OCI-M2 (cell line): ENCODE results near the gene KLRG1.

Experiments
- DNase-seq: peaks from one replicate; lab custom pipeline; 2025; ENCODE audit not compliant: unreplicated experiment; lab: John Stamatoyannopoulos, UW

Gene KLRG1

GRCh38 chr12:8989413-8989812 lies at the start of gene KLRG1:
Gene KLRG1 (plus strand): TSS chr12:8989546. CDS start chr12:8989636, 90 bp downstream.
- DNase-seq = no peak

DNA sequence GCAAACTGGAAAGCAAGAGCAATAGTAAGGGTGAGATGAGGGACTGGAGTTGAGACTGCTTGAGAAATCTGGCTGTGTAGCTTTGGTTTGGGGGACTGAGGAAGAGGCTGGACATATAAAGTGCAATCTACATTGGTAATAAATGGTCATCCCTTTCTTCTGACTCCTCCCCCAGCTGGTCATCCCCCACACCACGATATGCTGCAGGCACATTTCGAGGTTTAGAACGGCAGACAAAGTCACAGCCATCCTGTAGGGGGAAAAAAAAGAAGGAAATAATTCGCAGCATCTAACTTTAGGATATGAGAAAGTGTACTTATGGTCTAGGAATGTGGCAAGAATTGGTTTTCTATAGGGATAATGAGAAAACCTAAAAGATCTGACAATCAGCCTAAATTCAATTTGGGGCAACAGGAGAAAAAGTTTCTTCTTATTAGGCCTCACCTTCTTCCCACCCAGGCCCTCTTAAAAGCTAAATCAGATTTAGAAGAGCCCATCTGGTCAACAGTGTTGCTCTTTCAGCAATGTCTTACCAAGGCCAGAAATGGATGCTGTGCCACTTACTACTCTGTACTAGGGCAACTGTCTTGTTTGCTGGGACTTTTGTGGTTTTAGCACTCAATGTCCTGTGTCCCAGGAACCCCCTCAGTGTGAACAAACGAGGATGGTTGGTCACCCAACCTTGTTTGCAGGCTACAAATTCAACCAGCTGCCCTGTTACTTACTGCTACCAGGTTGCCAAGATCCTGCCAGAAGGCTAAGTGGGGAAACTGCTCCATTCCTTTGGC lies 47.5 kb upstream of the KLRG1 start:
- no peak for DNase-seq

GRCh38 chr12:8943565-8944186 lies 45.7 kb upstream of the KLRG1 start:
- no peak for DNase-seq

DNA sequence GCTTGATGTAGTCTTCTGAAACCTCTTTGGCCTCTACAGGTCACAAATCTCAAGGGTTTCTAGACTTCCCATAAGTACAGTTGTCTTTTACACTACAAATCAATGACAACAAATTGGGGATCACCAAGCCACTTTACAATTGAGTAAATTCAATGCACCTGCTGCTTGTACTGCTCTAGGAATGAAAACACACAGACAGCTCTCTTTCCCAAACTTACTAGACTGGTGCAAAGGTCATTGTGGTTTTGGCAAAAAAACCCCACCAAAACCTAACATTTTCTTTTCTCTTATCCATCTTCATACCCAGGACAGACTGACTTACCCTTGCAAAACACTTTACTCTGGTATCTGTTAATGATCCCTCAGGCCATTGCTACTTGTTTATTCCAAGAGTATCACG lies 42.6 kb upstream of the KLRG1 start:
- no peak for DNase-seq

DNA sequence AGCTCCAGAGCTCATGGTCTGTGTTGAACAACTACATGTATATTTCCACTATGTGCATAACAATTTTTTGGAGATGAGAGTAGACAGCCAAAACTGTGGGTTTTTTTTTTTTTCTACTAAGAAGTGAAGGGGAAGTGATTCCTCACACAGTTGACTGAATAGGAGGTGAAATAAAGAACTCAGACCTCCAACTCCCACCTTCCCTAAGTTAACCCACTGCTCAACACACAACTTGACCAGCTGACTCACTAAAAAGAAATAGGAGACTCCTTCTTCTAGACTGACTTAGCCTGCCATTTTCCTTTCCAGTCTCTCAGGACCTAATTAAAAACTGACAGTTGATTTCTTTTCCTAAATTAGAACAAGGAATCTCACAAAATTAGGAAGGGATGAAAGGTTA lies 41.6 kb upstream of the KLRG1 start:
- no peak for DNase-seq

GRCh38 chr12:8948701-8949341 lies 40.5 kb upstream of the KLRG1 start:
- peak; percentile 41 for DNase-seq

- DNase-seq = peak; percentile 97
Measured at GRCh38 chr12:8949342-8950220, 39.8 kb upstream of the KLRG1 start, which contains the start of gene M6PR. Gene M6PR (minus strand): TSS chr12:8949645. CDS start chr12:8946404, 3,241 bp downstream.

GRCh38 chr12:8950221-8950527 lies 39.2 kb upstream of the KLRG1 start:
- DNase-seq = no peak

DNA sequence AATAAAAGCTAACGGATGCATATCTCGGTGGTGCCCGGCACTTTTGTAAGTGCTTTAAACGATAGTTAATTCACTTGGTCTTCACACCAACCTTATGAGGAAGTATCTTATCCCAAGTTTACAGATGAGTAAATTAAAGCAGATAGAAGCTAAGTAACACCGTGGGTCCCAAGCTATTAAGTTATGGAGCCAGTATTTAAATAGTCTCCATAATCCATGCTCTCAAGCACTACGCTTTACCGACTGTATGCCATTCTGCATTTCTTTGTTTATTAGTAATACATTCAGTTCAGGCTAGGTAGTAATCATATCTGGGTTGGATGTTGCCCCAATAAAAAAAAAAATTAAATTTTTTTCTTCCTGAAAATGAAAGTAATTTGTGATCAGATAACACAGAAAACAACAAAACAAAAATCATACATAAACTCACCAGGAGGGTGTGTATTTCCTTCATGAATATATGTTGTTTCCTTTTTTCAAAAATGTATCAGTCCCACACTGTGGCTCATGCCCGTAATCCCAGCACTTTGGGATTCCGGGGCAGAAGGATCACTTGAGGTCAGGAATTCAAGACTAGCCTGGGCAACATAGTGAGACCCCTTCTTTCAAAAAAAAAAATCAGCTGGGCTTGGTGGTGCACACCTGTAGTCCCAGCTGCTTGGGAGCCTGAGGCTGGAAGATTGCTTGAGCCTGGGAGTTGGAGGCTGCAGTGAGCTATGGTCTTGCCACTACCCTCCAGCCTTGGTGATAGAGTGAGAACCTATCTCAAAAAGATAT lies 38.5 kb upstream of the KLRG1 start:
- no peak for DNase-seq

GRCh38 chr12:8951744-8952143 lies 37.6 kb upstream of the KLRG1 start:
- DNase-seq = no peak

GRCh38 chr12:8953773-8954402 lies 35.5 kb upstream of the KLRG1 start:
- no peak for DNase-seq

DNA sequence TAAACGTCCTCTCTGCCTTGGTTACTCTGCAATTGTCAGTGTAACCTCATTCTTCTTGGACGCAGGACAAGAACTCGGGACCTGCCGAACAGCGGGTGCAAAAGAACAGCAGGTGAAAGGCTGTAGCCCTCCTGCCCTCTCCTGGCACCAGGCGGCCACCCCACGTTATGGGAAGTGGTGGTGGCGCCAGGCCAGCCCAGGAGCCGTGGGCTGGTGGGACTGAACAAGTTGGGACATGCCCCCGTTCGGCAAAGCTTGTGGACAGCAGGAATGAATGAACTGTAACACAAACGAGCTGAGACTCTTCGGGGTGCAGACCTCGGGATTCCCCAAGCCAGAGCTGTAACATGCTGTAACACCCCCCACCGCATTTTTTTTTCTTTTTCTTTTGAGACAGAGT lies 33.3 kb upstream of the KLRG1 start:
- DNase-seq = no peak

DNA sequence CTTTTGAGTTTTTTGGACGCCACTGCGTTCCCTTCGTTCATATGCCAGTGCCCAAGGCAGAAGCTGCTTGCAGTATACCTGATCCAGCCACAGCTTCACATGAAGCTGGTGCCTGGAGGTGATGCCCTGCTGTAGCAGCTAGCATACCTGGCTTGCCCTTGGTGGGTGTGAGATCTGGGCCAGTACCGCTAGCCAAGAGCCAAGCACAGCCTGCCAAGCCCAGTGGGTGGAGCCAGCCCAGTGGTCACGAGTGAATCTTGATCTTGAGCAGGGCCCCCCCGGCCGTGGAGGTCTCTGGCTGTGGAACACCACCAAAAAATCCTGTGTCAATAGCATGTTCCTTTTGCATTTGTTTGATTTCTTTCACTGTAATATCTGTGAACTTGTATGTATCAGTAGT lies 32.6 kb upstream of the KLRG1 start:
- DNase-seq = no peak

GRCh38 chr12:8957561-8957960 lies 31.8 kb upstream of the KLRG1 start:
- DNase-seq = no peak

DNA sequence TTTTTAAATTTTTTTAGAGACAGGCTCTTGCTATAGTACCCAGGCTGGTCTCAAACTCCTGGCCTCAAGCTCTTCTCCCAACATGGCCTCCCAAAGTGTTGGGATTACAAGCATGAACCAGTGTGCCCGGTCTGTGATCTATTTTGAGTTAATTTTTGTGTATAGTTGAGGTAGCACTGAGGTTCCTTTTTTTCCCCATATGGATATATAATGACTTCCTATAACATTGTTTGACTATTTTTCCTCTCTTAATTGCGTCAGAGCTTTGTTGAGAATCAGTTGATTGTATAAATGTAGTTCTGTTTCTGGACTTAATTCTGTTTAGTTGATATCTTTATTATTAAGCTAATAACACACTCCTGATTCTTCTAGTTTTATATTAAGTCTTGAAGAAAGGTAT lies 31.3 kb upstream of the KLRG1 start:
- no peak for DNase-seq

GRCh38 chr12:8960176-8960575 lies 29.2 kb upstream of the KLRG1 start:
- DNase-seq = no peak

GRCh38 chr12:8968761-8969160 lies 20.6 kb upstream of the KLRG1 start:
- no peak for DNase-seq

DNA sequence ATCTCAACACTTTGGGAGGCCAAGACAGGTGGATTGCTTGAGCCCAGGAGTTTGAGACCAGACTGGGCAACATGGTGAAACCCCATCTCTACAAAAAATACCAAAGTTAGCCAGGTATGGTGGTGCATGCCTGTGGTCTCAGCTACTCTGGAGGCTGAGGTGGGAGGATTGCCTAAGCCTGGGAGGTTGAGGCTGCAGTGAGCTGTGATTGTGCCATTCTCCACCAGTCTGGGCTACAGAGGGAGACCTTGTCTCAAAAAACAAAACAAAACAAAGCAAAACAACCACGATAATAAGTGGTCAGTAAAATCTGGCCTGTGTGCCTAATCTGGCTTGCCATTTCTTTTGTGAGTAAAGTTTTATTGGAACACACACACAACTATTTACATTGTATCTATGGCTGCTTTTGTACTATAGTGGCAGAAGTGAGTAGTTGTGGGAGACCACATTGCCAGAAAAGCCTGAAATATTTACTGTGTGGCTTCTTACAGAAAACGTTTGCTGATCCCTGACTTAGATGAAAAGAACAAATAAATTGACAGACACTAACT lies 19.4 kb upstream of the KLRG1 start:
- no peak for DNase-seq

- DNase-seq = no peak
Measured at GRCh38 chr12:8970432-8970831, 18.9 kb upstream of the KLRG1 start.

DNA sequence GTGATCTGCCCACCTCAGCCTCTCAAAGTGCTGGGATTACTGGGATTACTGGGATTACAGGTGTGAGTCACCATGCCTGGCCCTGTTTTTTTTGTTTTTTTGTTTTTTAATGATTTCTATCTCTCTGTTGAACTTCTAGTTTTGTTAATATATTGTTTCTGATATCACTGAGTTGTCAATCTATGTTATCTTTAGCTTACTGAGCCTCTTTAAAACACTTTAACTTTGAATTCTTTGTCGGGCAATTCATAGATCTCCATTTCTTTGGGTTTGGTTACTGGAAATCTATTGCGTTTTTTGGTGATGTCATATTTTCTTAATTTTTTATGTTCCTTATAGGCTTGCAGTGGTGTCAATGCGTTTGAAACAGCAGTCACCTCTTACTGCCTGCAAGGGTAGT lies 9.2 kb upstream of the KLRG1 start:
- DNase-seq = no peak
